Erythroblast (primary cell): ENCODE results near the gene NCKAP5.

Experiments used
- DNase-seq, 2 experiments: peaks; one replicate each; lab custom pipeline; 2025; lab: John Stamatoyannopoulos, UW
- GATA1 ChIP-seq: IDR thresholded peaks from 2 replicates; pipeline ENCODE4 v1.6.1; 2011; ENCODE audit warnings: low read depth, mild to moderate bottlenecking, control low read depth, low read length, moderate library complexity
- POLR2A ChIP-seq: IDR thresholded peaks from 2 replicates; pipeline ENCODE4 v1.6.1; 2011; ENCODE audit warnings: mild to moderate bottlenecking, low read length

Gene NCKAP5

DNA sequence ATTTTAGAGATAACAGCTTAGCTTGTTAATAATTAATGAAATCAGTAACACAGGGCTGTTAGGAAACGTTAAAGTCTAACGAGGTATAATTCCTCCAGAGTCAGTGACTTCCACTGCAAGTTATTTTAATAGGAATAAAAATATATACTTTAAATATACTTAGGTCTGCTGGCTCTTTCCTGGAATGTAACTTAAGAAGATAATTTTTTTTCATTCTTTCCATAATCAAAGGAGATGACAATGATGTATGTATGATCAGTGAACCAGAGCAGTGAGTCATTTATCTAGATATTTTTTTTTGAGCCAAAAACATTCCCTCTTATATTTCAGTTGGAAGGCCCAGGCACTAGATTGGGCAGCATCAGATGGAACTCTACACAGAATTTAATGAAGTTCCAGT is 794.1 kb downstream of the NCKAP5 start:
- no peak for DNase-seq
- TF ChIP-seq POLR2A (no peak), GATA1 (no peak)

DNA sequence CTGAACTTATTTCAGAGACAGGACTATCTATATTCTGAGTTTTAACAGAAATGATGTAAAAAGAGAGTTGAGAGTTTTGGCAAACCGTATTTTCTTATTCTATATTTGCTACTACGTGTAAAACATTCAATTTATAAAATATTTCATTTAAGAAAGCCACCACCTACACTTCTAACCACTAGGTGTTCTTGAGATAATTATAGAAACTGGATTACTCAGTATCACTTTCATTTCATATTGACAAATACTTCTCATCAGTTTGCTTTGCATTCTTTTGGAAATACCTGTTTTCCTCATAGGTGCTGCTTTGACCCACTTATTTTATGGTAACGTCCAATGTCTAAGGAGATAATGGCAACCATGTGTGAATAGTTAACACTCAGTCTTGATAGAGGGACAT is 794.9 kb downstream of the NCKAP5 start:
- TF ChIP-seq GATA1 (no peak), POLR2A (no peak)
- DNase-seq: no peak

DNA sequence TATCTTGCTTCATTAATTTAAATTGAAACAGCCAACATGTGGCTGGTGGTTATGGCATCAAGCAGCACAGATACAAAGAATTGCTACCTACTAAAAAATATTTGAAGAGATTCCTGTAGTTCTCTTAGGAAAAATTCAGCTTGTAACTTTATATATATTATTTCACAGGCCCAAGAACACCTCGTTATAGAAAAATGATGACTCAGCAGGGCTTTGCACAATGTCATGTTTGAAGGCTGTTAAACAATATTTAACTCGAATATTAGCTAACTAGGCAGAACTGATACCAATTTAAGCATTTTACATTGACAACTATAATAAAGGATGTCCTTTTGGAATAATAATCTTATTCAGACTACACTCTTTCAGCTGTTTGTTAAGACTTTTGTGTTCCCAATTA is 795.9 kb downstream of the NCKAP5 start:
- TF ChIP-seq GATA1 (no peak), POLR2A (no peak)
- no peak for DNase-seq

DNA sequence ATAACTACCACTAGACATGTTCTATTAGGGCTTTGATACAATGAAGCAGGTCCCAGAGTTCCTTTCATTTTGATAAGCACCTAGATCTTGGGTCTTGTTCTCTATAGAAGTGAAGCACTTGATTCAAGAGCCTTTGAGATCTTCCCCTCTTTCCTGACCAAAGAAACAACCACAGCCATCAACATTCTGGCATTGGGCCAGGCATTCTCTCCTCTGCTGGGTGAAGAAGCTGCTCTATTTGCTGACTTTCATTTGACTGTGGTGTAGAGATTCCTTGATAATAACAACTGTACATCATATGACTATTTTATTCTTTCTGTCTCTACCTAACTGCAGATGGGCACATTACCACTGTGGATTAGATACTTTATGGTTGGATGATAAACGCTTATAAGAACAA is 801.7 kb downstream of the NCKAP5 start:
- no peak for DNase-seq
- TF ChIP-seq POLR2A: no peak
- no peak for TF ChIP-seq GATA1

GRCh38 chr2:132761437-132761836 is 806.8 kb downstream of the NCKAP5 start:
- no peak for DNase-seq
- no peak for TF ChIP-seq POLR2A
- no peak for TF ChIP-seq GATA1

GRCh38 chr2:132760971-132761370 is 807.3 kb downstream of the NCKAP5 start:
- TF ChIP-seq GATA1 (no peak), POLR2A (no peak)

GRCh38 chr2:132760405-132760804 is 807.9 kb downstream of the NCKAP5 start:
- no peak for DNase-seq
- TF ChIP-seq POLR2A: no peak
- no peak for TF ChIP-seq GATA1

More at GRCh38 chr2:132760971-132761370, 807.3 kb downstream of the NCKAP5 start:
- DNase-seq: no peak

GRCh38 chr2:132758995-132759394 is 809.3 kb downstream of the NCKAP5 start:
- TF ChIP-seq POLR2A: no peak
- TF ChIP-seq GATA1: no peak
- DNase-seq: no peak

DNA sequence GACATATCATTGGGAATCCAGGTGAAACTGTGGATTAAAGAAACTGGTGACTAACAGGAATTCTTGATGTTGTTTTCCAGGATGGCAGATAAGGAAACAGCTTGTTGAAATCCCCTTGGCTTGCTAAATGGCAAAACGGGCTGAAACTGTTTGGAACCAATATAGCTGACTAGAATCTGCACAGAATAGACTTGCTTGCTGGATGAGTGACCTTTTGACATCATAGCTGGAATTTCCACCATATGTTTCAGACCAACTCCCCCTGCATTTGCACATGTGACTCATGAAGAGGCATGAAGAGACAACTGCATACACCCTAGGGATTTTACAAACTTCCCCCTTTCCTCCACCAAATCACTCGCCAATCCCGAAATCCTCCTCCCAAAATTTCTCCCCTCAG is 810.6 kb downstream of the NCKAP5 start:
- no peak for DNase-seq
- TF ChIP-seq GATA1: no peak

DNA sequence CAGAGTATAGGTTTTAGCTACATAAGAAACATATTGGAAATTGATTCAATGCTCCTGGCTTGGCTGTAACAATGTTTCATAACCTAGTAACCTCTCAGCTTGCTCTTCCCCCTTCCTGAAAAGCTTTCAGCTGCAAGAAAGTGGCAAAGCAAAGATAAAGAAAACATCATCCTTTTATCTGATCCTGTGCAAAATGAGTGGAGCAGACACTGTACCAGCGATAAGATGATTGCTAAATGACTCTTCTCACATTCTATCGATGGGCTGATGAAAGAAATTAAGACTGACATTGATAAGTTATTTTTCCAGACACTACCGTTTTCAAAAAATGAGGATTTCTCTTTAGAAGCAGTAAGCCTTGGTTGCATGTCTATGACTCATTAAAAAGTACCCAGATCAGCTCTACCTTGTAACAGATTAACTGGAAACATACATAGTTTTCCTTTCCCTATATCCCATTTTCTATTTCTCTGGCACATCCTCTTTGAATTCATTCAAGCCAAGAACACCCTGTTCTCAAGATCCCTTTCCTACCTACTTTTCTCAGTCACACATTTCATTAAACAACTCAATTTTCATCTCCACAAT is 811.2 kb downstream of the NCKAP5 start:
- no peak for DNase-seq
- TF ChIP-seq POLR2A (no peak), GATA1 (no peak)

- DNase-seq: no peak
- TF ChIP-seq POLR2A: no peak
- no peak for TF ChIP-seq GATA1
Observed at GRCh38 chr2:132754867-132755472, 813.3 kb downstream of the NCKAP5 start.

DNA sequence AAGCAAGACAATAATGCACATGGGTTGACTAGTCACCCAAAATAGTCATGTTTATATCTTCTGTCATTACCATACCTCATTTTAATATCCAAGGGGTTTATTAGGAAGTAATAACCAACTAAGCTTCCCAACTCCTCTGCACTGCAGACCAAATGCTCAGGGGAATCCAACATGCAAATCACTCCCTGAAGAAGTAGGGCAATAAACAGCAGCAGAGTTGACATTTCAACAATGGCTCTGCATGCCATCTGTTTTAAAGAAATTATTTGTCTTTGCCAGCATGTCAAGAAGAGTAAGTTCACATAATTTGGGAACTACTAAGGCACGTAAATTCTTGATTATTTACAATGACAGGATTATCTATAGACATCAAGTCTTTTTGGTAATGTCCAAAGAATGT is 813.9 kb downstream of the NCKAP5 start:
- no peak for DNase-seq
- TF ChIP-seq POLR2A: no peak
- TF ChIP-seq GATA1: no peak

GRCh38 chr2:132752421-132753206 is 815.6 kb downstream of the NCKAP5 start:
- TF ChIP-seq POLR2A (no peak), GATA1 (no peak)
- DNase-seq: no peak

- no peak for TF ChIP-seq POLR2A
- no peak for TF ChIP-seq GATA1
- no peak for DNase-seq
Observed at GRCh38 chr2:132751836-132752235, 816.4 kb downstream of the NCKAP5 start.

DNA sequence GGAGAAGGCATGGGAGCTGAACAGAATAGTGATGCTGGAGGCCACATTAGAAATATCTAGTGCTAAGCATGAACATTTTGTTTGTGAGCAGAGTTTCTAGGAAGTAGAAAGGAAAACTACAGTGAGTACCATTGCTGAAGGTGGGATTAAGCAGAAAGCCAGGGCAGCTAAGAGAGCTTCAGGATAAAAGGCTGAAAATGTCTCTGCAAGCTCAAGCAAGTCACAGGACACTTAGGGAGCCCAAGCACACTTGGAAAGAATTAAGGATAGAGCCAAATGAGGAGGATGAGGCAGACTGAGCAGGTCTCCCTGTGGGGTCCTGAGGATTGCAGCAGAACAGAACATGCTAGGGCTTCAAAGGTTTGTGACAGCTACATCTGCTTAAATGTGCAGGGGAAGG is 817.7 kb downstream of the NCKAP5 start:
- TF ChIP-seq GATA1 (no peak), POLR2A (no peak)
- no peak for DNase-seq

- TF ChIP-seq POLR2A (no peak), GATA1 (no peak)
- no peak for DNase-seq
Observed at GRCh38 chr2:132747046-132747445, 821.2 kb downstream of the NCKAP5 start.
